CD4-positive, alpha-beta T cell treated with Interleukin-12 subunit alpha and Interleukin-12 subunit beta, for 1 hour (primary cell): ENCODE measurements around the gene CARD14.
A peak's percentile ranks its signal among the peaks of the same experiment; 100 is the strongest.
"Not testable (repeated sequence)": the region's sequence is repeated elsewhere in the genome, so short reads cannot be mapped to it uniquely, and the experiment has no call there.

Experiments used
- DNase-seq: peaks from one replicate; pipeline ENCODE4 v3.0.0-alpha.2; 2020

The CARD14 gene

GRCh38 chr17:80228477-80228876 lies 58.6 kb downstream of the CARD14 start:
- DNase-seq = no peak

GRCh38 chr17:80229011-80229410 lies 59.2 kb downstream of the CARD14 start:
- no peak for DNase-seq

- DNase-seq = no peak
Observed at GRCh38 chr17:80232438-80232837, 62.6 kb downstream of the CARD14 start.

- no peak for DNase-seq
Observed at GRCh38 chr17:80233202-80233601, 63.4 kb downstream of the CARD14 start.

- DNase-seq = no peak
Observed at GRCh38 chr17:80236911-80237310, 67.1 kb downstream of the CARD14 start.

- no peak for DNase-seq
Observed at GRCh38 chr17:80237386-80237785, 67.6 kb downstream of the CARD14 start.

GRCh38 chr17:80242505-80242904 lies 72.7 kb downstream of the CARD14 start:
- no peak for DNase-seq

GRCh38 chr17:80243526-80244433 lies 74.0 kb downstream of the CARD14 start:
- no peak for DNase-seq

GRCh38 chr17:80244448-80244847 lies 74.6 kb downstream of the CARD14 start:
- DNase-seq = not testable (repeated sequence)

GRCh38 chr17:80244871-80245509 lies 75.2 kb downstream of the CARD14 start:
- no peak for DNase-seq

- DNase-seq = no peak
Observed at GRCh38 chr17:80245566-80246265, 75.9 kb downstream of the CARD14 start.

GRCh38 chr17:80246266-80246681 lies 76.4 kb downstream of the CARD14 start:
- no peak for DNase-seq

GRCh38 chr17:80246726-80247125 lies 76.9 kb downstream of the CARD14 start:
- no peak for DNase-seq

- DNase-seq = no peak
Observed at GRCh38 chr17:80247561-80247960, 77.7 kb downstream of the CARD14 start.

- DNase-seq = no peak
Observed at GRCh38 chr17:80248001-80248893, 78.4 kb downstream of the CARD14 start.

GRCh38 chr17:80248894-80249710 lies 79.3 kb downstream of the CARD14 start:
- DNase-seq = no peak

GRCh38 chr17:80251966-80252365 lies 82.1 kb downstream of the CARD14 start:
- DNase-seq = no peak

GRCh38 chr17:80252871-80253270 lies 83.0 kb downstream of the CARD14 start:
- peak; percentile 87 for DNase-seq

GRCh38 chr17:80253631-80254395 lies 84.0 kb downstream of the CARD14 start:
- DNase-seq = no peak

- DNase-seq = peak; percentile 71
Observed at GRCh38 chr17:80254396-80255251, 84.8 kb downstream of the CARD14 start.
